GM12864 (cell line): ENCODE data around the gene TMEM145.

Experiments
- DNase-seq: peaks from one replicate; pipeline ENCODE4 v3.0.0-alpha.2; 2011; ENCODE audit warnings: low read depth
- H3K4me3 ChIP-seq: 2 replicates; pipeline ENCODE4 v1.5.1; 2011; ENCODE audit warnings: mild to moderate bottlenecking, low read depth, low read length, control low read depth
- CTCF ChIP-seq: IDR thresholded peaks from 2 replicates; pipeline ENCODE4 v1.5.1; 2011; ENCODE audit warnings: low read depth, mild to moderate bottlenecking, moderate library complexity, low read length, control low read depth, inconsistent platforms; ENCODE audit errors: missing control alignments

TMEM145 gene

GRCh38 chr19:42285988-42286348 is 27.1 kb upstream of the TMEM145 start:
- no peak for TF ChIP-seq CTCF
- peak overlapping the region; percentile 70; the same call in 1 of the 2 replicates for H3K4me3 ChIP-seq
- DNase-seq: no peak

- H3K4me3 ChIP-seq: no peak overlapping the region
- TF ChIP-seq CTCF: no peak
- no peak for DNase-seq
These were observed 26.6 kb upstream of the TMEM145 start for GRCh38 chr19:42286349-42287016.

GRCh38 chr19:42287017-42287826 is 25.9 kb upstream of the TMEM145 start:
- DNase-seq: no peak
- no peak for TF ChIP-seq CTCF
- no peak overlapping the region for H3K4me3 ChIP-seq

- DNase-seq: no peak
- no peak for TF ChIP-seq CTCF
- H3K4me3 ChIP-seq: no peak overlapping the region
These were observed 25.3 kb upstream of the TMEM145 start for GRCh38 chr19:42287827-42288107.

- H3K4me3 ChIP-seq: no peak overlapping the region
- TF ChIP-seq CTCF: no peak
- no peak for DNase-seq
These were observed 24.7 kb upstream of the TMEM145 start for GRCh38 chr19:42288387-42288786.

- H3K4me3 ChIP-seq: no peak overlapping the region
- no peak for DNase-seq
- TF ChIP-seq CTCF: no peak
These were observed 24.1 kb upstream of the TMEM145 start for GRCh38 chr19:42288881-42289555.
